ENCODE data around the gene CCAR1. TPM values are rescaled to one million over a fixed set of nuclear protein-coding genes. Genes with fewer than 3 reads are reported as not detected.

The CCAR1 gene
- total RNA-seq, 6 experiments from 2014 or later: 16.9 to 30.6 (median 22.4) TPM

- Histone ChIP-seq H3K27ac (no peak overlapping the region), H3K36me3 (no peaks in the 10 kb centered on the region), H3K4me1 (peaks cover 0 to 3% (median 0%) of the 10 kb centered on the region in 4 donors), H3K4me3 (no peak overlapping the region), H3K27me3 (no peaks in the 10 kb centered on the region), H3K9me3 (no peaks in the 10 kb centered on the region)
- no peak for TF ChIP-seq CTCF (IDR thresholded peaks at IDR 0.05)
- TF ChIP-seq POLR2A (IDR thresholded peaks at IDR 0.05): no peak
- ATAC-seq: no peak
- intact Hi-C loops (cut with DNase I): no loop called here
- DNase-seq: no peak
- WGBS (ENCODE audit: insufficient coverage, low coverage, low lambda C conversion rate, missing lambda C conversion rate): 85% methylated on average over 10 of the region's 10 CpGs
Observed at GRCh38 chr10:68828833-68829232, 107.8 kb downstream of the CCAR1 start.

GRCh38 chr10:68829521-68829920 is 108.5 kb downstream of the CCAR1 start:
- TF ChIP-seq CTCF (IDR thresholded peaks at IDR 0.05) (no peak), POLR2A (IDR thresholded peaks at IDR 0.05) (no peak)
- WGBS (ENCODE audit: insufficient coverage, low coverage, low lambda C conversion rate, missing lambda C conversion rate): 75% methylated on average over 6 of the region's 6 CpGs
- H3K36me3 ChIP-seq: no peaks in the 10 kb centered on the region

GRCh38 chr10:68829952-68830351 is 108.9 kb downstream of the CCAR1 start:
- intact Hi-C loops (cut with DNase I): no loop called here
- peaks cover 0 to 3% (median 0%) of the 10 kb centered on the region in 4 donors for H3K4me1 ChIP-seq
- TF ChIP-seq CTCF (IDR thresholded peaks at IDR 0.05) (no peak), POLR2A (IDR thresholded peaks at IDR 0.05) (no peak)
- no peak for ATAC-seq
- no peaks in the 10 kb centered on the region for H3K9me3 ChIP-seq
- no peak overlapping the region for H3K4me3 ChIP-seq
- no peak for DNase-seq
- no peak overlapping the region for H3K27ac ChIP-seq
- H3K27me3 ChIP-seq: no peaks in the 10 kb centered on the region
- 88% methylated on average over 3 of the region's 6 CpGs for WGBS (ENCODE audit: insufficient coverage, low coverage, low lambda C conversion rate, missing lambda C conversion rate)
- H3K36me3 ChIP-seq: no peaks in the 10 kb centered on the region

More at GRCh38 chr10:68829521-68829920, 108.5 kb downstream of the CCAR1 start:
- no peak for ATAC-seq
- H3K27me3 ChIP-seq: no peaks in the 10 kb centered on the region
- intact Hi-C loops (cut with DNase I): no loop called here
- H3K4me3 ChIP-seq: no peak overlapping the region
- H3K27ac ChIP-seq: no peak overlapping the region
- no peaks in the 10 kb centered on the region for H3K9me3 ChIP-seq
- H3K4me1 ChIP-seq: peaks cover 0 to 3% (median 0%) of the 10 kb centered on the region in 4 donors
- DNase-seq: no peak

DNA sequence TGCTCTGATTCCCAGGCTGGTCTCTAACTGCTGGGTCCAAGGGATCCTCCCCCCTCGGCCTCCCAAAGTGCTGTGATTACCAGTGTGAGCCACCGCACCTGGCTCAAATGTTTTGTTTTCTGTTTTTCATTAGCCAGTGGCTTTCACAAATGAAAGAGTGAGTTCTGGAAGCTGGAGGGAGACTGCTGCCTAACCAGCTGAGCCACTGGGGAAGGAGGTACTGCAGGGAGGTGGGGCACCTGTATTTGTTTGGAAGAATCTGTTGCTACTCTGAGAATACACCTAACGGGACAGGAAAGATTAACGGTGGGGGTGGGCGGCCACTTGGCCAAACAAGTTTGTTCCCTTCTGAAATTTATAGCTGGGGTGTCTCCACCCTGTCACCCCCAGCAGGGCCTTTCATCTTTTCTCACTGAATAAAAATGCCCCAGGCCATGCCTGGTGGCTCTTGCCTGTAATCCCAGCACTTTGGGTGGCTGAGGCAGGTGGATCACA is 111.0 kb downstream of the CCAR1 start:
- H3K4me3 ChIP-seq: no peak overlapping the region
- 93% methylated on average over 5 of the region's 5 CpGs for WGBS (ENCODE audit: insufficient coverage, low coverage, low lambda C conversion rate, missing lambda C conversion rate)
- TF ChIP-seq POLR2A (IDR thresholded peaks at IDR 0.05) (no peak), CTCF (IDR thresholded peaks at IDR 0.05) (no peak)
- H3K27ac ChIP-seq: no peak overlapping the region
- intact Hi-C loops (cut with DNase I): no loop called here
- no peak for ATAC-seq
- H3K4me1 ChIP-seq: no peaks in the 10 kb centered on the region
- H3K36me3 ChIP-seq: no peaks in the 10 kb centered on the region
- DNase-seq: no peak
- H3K9me3 ChIP-seq: no peaks in the 10 kb centered on the region
- H3K27me3 ChIP-seq: no peaks in the 10 kb centered on the region

GRCh38 chr10:68832601-68833000 is 111.6 kb downstream of the CCAR1 start:
- Histone ChIP-seq H3K4me3 (no peak overlapping the region), H3K36me3 (no peaks in the 10 kb centered on the region), H3K9me3 (no peaks in the 10 kb centered on the region), H3K27me3 (no peaks in the 10 kb centered on the region), H3K27ac (no peak overlapping the region), H3K4me1 (no peaks in the 10 kb centered on the region)
- DNase-seq (no peak), ATAC-seq (no peak)
- intact Hi-C loops (cut with DNase I): no loop called here
- WGBS (ENCODE audit: insufficient coverage, low coverage, low lambda C conversion rate, missing lambda C conversion rate): 63% methylated on average over 1 of the region's 4 CpGs
- TF ChIP-seq POLR2A (IDR thresholded peaks at IDR 0.05): no peak
- TF ChIP-seq CTCF (IDR thresholded peaks at IDR 0.05): no peak
